HepG2 (cell line): ENCODE data around the gene CLASRP. TPM values are rescaled to one million over a fixed set of nuclear protein-coding genes. Genes with fewer than 3 reads are reported as not detected.

ENCODE experiments used
- ARID2 ChIP-seq: sonication (generic); formaldehyde crosslinking; IDR thresholded peaks from 2 replicates; pipeline ENCODE4 v1.8.1; 2022; ENCODE audit warnings: mild to moderate bottlenecking, missing genetic modification reagents, borderline replicate concordance
- CCDC6 ChIP-seq: sonication (generic); formaldehyde crosslinking; IDR thresholded peaks from 2 replicates; pipeline ENCODE4 v1.8.1; 2022; ENCODE audit warnings: mild to moderate bottlenecking, missing genetic modification reagents, moderate library complexity
- GABPA ChIP-seq, 2 experiments: IDR thresholded peaks; 2 replicates each; pipeline ENCODE4 v1.6.1; 2011 to 2016; ENCODE audit warnings: low read depth in 2 of 2, low read length in 1 of 2, missing biosample characterization in 1 of 2, missing genetic modification characterization in 1 of 2
- HDAC1 ChIP-seq: sonication (generic); formaldehyde crosslinking; IDR thresholded peaks from 2 replicates; pipeline ENCODE4 v1.5.1; 2020; ENCODE audit warnings: mild to moderate bottlenecking, missing genetic modification reagents
- ISL2 ChIP-seq: sonication (generic); formaldehyde crosslinking; IDR thresholded peaks from 2 replicates; pipeline ENCODE4 v1.5.0; 2020; ENCODE audit warnings: missing genetic modification reagents
- KAT8 ChIP-seq: IDR thresholded peaks from 2 replicates; pipeline ENCODE4 v1.6.1; 2016; ENCODE audit warnings: missing genetic modification reagents, missing compliant biosample characterization
- KLF6 ChIP-seq: IDR thresholded peaks from 2 replicates; pipeline ENCODE4 v1.8.0; 2016; ENCODE audit warnings: missing biosample characterization, missing genetic modification reagents
- NR1H2 ChIP-seq: sonication (generic); formaldehyde crosslinking; IDR thresholded peaks from 2 replicates; pipeline ENCODE4 v1.8.1; 2022; ENCODE audit warnings: low read depth, missing genetic modification reagents, borderline replicate concordance
- PHF8 ChIP-seq: sonication (generic); formaldehyde crosslinking; IDR thresholded peaks from 2 replicates; pipeline ENCODE4 v1.5.0; 2020; ENCODE audit warnings: missing genetic modification reagents
- RAD21 ChIP-seq: fragments of 450-650 bp; formaldehyde crosslinking; IDR thresholded peaks from 2 replicates; pipeline ENCODE4 v1.5.0; 2020; ENCODE audit warnings: mild to moderate bottlenecking
- REXO4 ChIP-seq: sonication (generic); formaldehyde crosslinking; IDR thresholded peaks from 2 replicates; pipeline ENCODE4 v1.8.0; 2022; ENCODE audit warnings: missing genetic modification reagents, mild to moderate bottlenecking, borderline replicate concordance
- RXRA ChIP-seq: sonication (generic); formaldehyde crosslinking; IDR thresholded peaks from 2 replicates; pipeline ENCODE4 v1.5.1; 2020; ENCODE audit warnings: missing genetic modification reagents
- SALL1 ChIP-seq: sonication (generic); formaldehyde crosslinking; IDR thresholded peaks from 2 replicates; pipeline ENCODE4 v1.8.0; 2022; ENCODE audit warnings: mild to moderate bottlenecking, missing genetic modification reagents
- SMAD1 ChIP-seq: sonication (generic); formaldehyde crosslinking; IDR thresholded peaks from 2 replicates; pipeline ENCODE4 v1.4.0; 2020; ENCODE audit warnings: missing genetic modification reagents, low read depth, mild to moderate bottlenecking, borderline replicate concordance
- SP4 ChIP-seq: sonication (generic); formaldehyde crosslinking; IDR thresholded peaks from 2 replicates; pipeline ENCODE4 v1.8.1; 2023; ENCODE audit warnings: mild to moderate bottlenecking, missing genetic modification reagents
- STAG1 ChIP-seq: sonication (generic); formaldehyde crosslinking; IDR thresholded peaks from 2 replicates; pipeline ENCODE4 v1.4.0; 2020; ENCODE audit warnings: missing genetic modification reagents
- TCF7 ChIP-seq: sonication (generic); IDR thresholded peaks from 2 replicates; pipeline ENCODE4 v1.6.1; 2016; ENCODE audit warnings: antibody characterized with exemption, low read depth
- U2AF1 ChIP-seq: fragments of 200-400 bp; formaldehyde crosslinking; optimal IDR thresholded peaks from 2 replicates; pipeline ENCODE3; 2017; ENCODE audit warnings: mild to moderate bottlenecking, low read depth, low read length
- ZBTB2 ChIP-seq: sonication (generic); formaldehyde crosslinking; IDR thresholded peaks from 2 replicates; pipeline ENCODE4 v1.8.0; 2022; ENCODE audit warnings: low read depth, missing genetic modification reagents
- ZFP90 ChIP-seq: sonication (generic); formaldehyde crosslinking; IDR thresholded peaks from 2 replicates; pipeline ENCODE4 v1.8.0; 2022; ENCODE audit warnings: missing genetic modification reagents, mild to moderate bottlenecking, inconsistent platforms, borderline replicate concordance
- ZNF263 ChIP-seq: sonication (generic); formaldehyde crosslinking; IDR thresholded peaks from 2 replicates; pipeline ENCODE4 v1.4.0; 2020; ENCODE audit warnings: missing genetic modification reagents
- ZNF567 ChIP-seq: sonication (generic); formaldehyde crosslinking; IDR thresholded peaks from 2 replicates; pipeline ENCODE4 v1.8.1; 2023; ENCODE audit warnings: mild to moderate bottlenecking, missing genetic modification reagents, borderline replicate concordance
- ZNF605 ChIP-seq: sonication (generic); formaldehyde crosslinking; IDR thresholded peaks from 2 replicates; pipeline ENCODE4 v1.8.0; 2022; ENCODE audit warnings: mild to moderate bottlenecking, missing genetic modification reagents
- ZNF629 ChIP-seq: sonication (generic); formaldehyde crosslinking; conservative IDR thresholded peaks from 2 replicates; pipeline ENCODE4 v1.5.0; 2020; ENCODE audit warnings: missing genetic modification reagents
- ZNF691 ChIP-seq: sonication (generic); formaldehyde crosslinking; IDR thresholded peaks from 2 replicates; pipeline ENCODE4 v1.4.0; 2020; ENCODE audit warnings: missing genetic modification reagents, low read depth, mild to moderate bottlenecking, borderline replicate concordance
- polyA plus RNA-seq, 8 experiments: library from polyadenylated mRNA; depleted of rRNA in 3 of 8; stranded (reverse) in 7 of 8; unstranded in 1 of 8; fragments of >200 nt; fragmentation: Illumina TruSeq in 4 of 8; extraction: Trizol in 4 of 8; gene quantifications; 2 replicates each; pipeline versions ENCODE4 v1.2.1 to v1.2.3, GENCODE V29; 2011 to 2016; ENCODE audit warnings: low read depth in 4 of 8, missing spikeins in 1 of 8, mixed read lengths in 1 of 8; ENCODE audit not compliant: insufficient read depth in 1 of 8
- total RNA-seq, 5 experiments: library from RNA; depleted of rRNA; stranded (reverse); fragments of >200 nt; fragmentation: Illumina TruSeq; extraction: Trizol; gene quantifications; 2 replicates each; pipeline ENCODE4 v1.2.3, GENCODE V29; 2016; ENCODE audit warnings: low read depth in 1 of 5
- TF ChIP-seq, protein P1 (sequence below): sonication (generic); formaldehyde crosslinking; IDR thresholded peaks from 2 replicates; pipeline ENCODE4 v1.5.0; 2020; ENCODE audit warnings: mild to moderate bottlenecking, missing genetic modification reagents, moderate library complexity
- TF ChIP-seq, protein P2 (sequence below): sonication (generic); formaldehyde crosslinking; IDR thresholded peaks from 2 replicates; pipeline ENCODE4 v1.8.0; 2022; ENCODE audit warnings: missing genetic modification reagents, low read depth, mild to moderate bottlenecking, borderline replicate concordance

CLASRP gene
- total and polyA plus RNA-seq, 2 of the 13 experiments (the other 11 are each of a cell fraction or from before 2014, with no cell fraction given), result 32.0 to 51.4 TPM

DNA sequence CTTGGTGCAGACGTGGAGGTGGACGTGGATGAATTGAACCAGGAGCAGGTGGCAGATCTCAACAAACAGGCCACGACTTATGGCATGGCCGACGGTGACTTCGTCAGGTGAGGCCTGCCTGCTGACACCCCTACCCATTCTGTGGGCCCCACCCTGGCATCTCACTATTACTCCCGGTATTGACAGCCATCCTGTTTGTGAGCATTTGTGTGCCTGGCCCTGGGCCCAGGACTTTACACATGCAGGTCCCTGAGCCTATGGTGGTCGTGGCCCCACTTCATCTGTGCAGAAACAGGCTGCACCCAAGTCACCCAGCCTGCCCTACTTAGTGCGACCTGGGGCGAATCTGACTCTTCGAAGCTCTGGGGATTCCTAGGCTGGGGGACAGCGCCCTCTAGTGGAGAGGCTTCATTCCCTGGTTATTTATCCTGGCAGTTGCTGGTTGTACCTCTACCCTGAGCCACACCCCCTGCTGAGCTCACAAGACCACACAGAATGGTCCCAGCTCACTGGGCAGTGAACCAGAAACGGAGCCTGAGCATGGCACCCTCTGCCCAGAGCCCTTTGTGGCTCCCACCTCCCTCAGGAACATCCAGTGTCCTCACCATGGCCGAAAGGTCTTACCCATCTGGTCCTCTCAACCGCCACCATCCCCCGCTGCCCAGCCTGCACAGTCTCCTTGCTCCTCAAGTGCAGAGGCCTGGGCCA is 20.6 kb downstream of the CLASRP start (continued):
- 0 out of 2 replicates have a peak, but pooled peaks have one; percentile 38 for TF ChIP-seq ZNF691 (CRISPR knock-in tag)
- TF ChIP-seq GABPA (IDR thresholded peaks at IDR 0.05; ENCODE audit: low read depth, low read length), result no peak
- TF ChIP-seq GABPA (CRISPR knock-in tag; IDR thresholded peaks at IDR 0.05; ENCODE audit: low read depth), result peak; percentile 19; the same call in 1 of the 2 replicates
- TF ChIP-seq RXRA (CRISPR knock-in tag), result no peak
- 0 out of 2 replicates have a peak, but pooled peaks have one; percentile 50 for TF ChIP-seq ZFP90 (CRISPR knock-in tag)
- peak; percentile 94 for TF ChIP-seq STAG1 (CRISPR knock-in tag)
- 0 out of 2 replicates have a peak, but pooled peaks have one; percentile 8 for TF ChIP-seq ZNF629 (CRISPR knock-in tag)
- TF ChIP-seq NR1H2 (CRISPR knock-in tag), result no peak
- TF ChIP-seq SALL1 (CRISPR knock-in tag), result peak; percentile 52
- no peak for TF ChIP-seq ZNF605 (CRISPR knock-in tag)
- TF ChIP-seq PHF8, result peak; percentile 30; the same call in 1 of the 2 replicates
- TF ChIP-seq, protein P1, sequence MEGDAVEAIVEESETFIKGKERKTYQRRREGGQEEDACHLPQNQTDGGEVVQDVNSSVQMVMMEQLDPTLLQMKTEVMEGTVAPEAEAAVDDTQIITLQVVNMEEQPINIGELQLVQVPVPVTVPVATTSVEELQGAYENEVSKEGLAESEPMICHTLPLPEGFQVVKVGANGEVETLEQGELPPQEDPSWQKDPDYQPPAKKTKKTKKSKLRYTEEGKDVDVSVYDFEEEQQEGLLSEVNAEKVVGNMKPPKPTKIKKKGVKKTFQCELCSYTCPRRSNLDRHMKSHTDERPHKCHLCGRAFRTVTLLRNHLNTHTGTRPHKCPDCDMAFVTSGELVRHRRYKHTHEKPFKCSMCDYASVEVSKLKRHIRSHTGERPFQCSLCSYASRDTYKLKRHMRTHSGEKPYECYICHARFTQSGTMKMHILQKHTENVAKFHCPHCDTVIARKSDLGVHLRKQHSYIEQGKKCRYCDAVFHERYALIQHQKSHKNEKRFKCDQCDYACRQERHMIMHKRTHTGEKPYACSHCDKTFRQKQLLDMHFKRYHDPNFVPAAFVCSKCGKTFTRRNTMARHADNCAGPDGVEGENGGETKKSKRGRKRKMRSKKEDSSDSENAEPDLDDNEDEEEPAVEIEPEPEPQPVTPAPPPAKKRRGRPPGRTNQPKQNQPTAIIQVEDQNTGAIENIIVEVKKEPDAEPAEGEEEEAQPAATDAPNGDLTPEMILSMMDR (CRISPR knock-in tag), result peak; percentile 95
- no peak for TF ChIP-seq U2AF1
- 0 out of 2 replicates have a peak, but pooled peaks have one; percentile 21 for TF ChIP-seq ZNF263 (CRISPR knock-in tag)
- TF ChIP-seq, protein P2, sequence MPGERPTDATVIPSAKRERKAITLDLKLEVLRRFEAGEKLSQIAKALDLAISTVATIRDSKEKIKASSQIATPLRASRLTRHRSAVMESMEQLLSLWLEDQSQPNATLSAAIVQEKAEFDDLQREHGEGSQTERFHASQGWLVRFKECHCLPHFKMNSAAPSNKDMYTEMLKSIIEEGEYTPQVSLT (CRISPR knock-in tag), result no peak
- no peak for TF ChIP-seq CCDC6 (CRISPR knock-in tag)
- no peak for TF ChIP-seq ISL2 (CRISPR knock-in tag)
- TF ChIP-seq SP4 (CRISPR knock-in tag), result peak; percentile 38; the same call in 1 of the 2 replicates
- TF ChIP-seq REXO4 (CRISPR knock-in tag), result no peak
- TF ChIP-seq KAT8 (CRISPR knock-in tag), result no peak
- 0 out of 2 replicates have a peak, but pooled peaks have one; percentile 9 for TF ChIP-seq TCF7
- TF ChIP-seq ZBTB2 (CRISPR knock-in tag), result no peak
- peak; percentile 95 for TF ChIP-seq RAD21 (CRISPR knock-in tag)
- TF ChIP-seq ZNF567 (CRISPR knock-in tag), result no peak
- no peak for TF ChIP-seq HDAC1 (CRISPR knock-in tag)
- no peak for TF ChIP-seq ARID2 (CRISPR knock-in tag)
- TF ChIP-seq KLF6 (CRISPR knock-in tag), result no peak
- 0 out of 2 replicates have a peak, but pooled peaks have one; percentile 40 for TF ChIP-seq SMAD1 (CRISPR knock-in tag)
